ENCODE measurements around the gene GPR171. TPM values are rescaled to one million over a fixed set of nuclear protein-coding genes. Genes with fewer than 3 reads are reported as not detected.

GPR171 gene
- total and polyA plus RNA-seq, 2 experiments from 2014 or later: not detected

- H3K4me3 ChIP-seq: no peak overlapping the region
Observed at GRCh38 chr3:151165226-151165625, 37.8 kb downstream of the GPR171 start.

GRCh38 chr3:151159806-151160205, 43.2 kb downstream of the GPR171 start:
- Histone ChIP-seq H3K36me3 (no peaks in the 10 kb centered on the region), H3K4me3 (no peak overlapping the region), H3K9me3 (ENCODE audit: low read depth) (no peaks in the 10 kb centered on the region)

More at GRCh38 chr3:151165226-151165625, 37.8 kb downstream of the GPR171 start:
- DNase-seq (ENCODE audit: low read depth in 1 of 2, low spot score in 1 of 2): no peak
- Histone ChIP-seq H3K4me1 (ENCODE audit: low read depth) (no peaks in the 10 kb centered on the region), H3K36me3 (no peaks in the 10 kb centered on the region), H3K9me3 (ENCODE audit: low read depth) (no peaks in the 10 kb centered on the region), H3K27ac (no peak overlapping the region), H3K27me3 (no peaks in the 10 kb centered on the region)
- TF ChIP-seq, protein P1, sequence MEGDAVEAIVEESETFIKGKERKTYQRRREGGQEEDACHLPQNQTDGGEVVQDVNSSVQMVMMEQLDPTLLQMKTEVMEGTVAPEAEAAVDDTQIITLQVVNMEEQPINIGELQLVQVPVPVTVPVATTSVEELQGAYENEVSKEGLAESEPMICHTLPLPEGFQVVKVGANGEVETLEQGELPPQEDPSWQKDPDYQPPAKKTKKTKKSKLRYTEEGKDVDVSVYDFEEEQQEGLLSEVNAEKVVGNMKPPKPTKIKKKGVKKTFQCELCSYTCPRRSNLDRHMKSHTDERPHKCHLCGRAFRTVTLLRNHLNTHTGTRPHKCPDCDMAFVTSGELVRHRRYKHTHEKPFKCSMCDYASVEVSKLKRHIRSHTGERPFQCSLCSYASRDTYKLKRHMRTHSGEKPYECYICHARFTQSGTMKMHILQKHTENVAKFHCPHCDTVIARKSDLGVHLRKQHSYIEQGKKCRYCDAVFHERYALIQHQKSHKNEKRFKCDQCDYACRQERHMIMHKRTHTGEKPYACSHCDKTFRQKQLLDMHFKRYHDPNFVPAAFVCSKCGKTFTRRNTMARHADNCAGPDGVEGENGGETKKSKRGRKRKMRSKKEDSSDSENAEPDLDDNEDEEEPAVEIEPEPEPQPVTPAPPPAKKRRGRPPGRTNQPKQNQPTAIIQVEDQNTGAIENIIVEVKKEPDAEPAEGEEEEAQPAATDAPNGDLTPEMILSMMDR (IDR thresholded peaks at IDR 0.05; ENCODE audit: low read depth, low read length): no peak

DNA sequence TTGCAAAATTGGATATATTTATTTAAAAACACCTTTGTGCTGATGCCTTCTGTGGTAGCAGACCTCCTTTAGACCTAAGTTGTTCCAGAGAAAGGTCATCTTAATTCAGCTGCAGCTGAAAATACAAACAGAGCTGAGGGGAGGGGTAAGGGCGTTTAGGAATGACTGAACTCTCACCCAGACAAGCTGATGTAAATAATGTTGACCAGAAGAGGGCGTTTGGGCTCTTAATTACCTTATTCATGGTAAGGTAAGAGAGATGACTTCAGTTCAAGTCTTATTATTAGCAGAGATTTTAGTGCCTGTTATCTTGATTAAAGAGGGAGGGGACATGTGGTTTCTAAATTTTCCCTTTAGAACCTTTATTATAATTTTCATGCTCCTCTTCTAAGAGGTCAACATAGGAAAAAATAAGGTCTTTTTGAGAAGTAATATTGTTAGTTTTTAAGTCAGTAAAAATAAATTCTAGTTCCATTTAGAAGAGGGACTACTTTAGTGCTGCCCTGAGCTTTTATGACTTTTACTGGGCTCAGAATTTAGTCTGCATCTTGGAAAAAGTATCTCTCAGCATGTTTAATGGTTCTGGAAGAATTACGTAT, 46.3 kb downstream of the GPR171 start:
- DNase-seq (ENCODE audit: low read depth in 1 of 2, low spot score in 1 of 2): peak; percentile 73 to 81
- H3K27me3 ChIP-seq: no peaks in the 10 kb centered on the region
- TF ChIP-seq, protein P1 (IDR thresholded peaks at IDR 0.05; ENCODE audit: low read depth, low read length): peak; percentile 60

More at GRCh38 chr3:151159806-151160205, 43.2 kb downstream of the GPR171 start:
- TF ChIP-seq, protein P1 (IDR thresholded peaks at IDR 0.05; ENCODE audit: low read depth, low read length): no peak
- DNase-seq (ENCODE audit: low read depth in 1 of 2, low spot score in 1 of 2): no peak
- no peaks in the 10 kb centered on the region for H3K4me1 ChIP-seq (ENCODE audit: low read depth)
- H3K27me3 ChIP-seq: no peaks in the 10 kb centered on the region
- H3K27ac ChIP-seq: no peak overlapping the region

DNA sequence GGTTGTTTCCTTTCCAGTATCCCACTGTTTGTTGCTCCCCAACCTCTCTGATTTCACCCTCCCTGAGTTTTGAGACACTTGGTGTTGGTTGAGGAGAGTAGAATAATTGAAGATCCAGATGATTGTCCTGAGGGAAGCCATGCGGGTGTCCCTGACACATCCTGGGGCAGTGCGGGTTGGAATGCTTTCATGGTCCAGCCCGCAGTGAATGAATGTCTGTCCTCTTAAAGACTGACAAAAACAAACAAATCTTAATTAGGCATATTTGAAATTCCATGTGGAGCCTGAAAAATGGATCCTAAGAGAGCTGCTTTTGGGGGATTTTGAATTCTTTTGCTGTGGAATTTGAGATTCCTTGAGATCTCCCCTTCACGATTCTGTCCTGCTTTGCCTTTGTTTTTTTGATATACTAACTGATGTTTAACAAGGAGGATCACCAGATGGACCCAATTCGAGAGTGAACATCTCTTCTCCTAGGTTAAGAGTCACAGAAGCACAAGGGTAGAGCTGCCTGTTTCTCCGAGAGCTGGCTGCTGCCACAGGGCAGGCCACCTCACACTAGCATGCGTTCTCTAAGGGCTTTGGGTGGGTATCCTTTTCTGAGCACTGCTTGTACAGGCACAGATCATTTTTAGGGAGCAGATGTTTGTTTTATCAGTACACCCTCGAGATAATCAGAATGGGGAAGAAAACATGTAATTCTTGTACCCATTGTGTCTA, 47.4 kb downstream of the GPR171 start:
- TF ChIP-seq, protein P1 (IDR thresholded peaks at IDR 0.05; ENCODE audit: low read depth, low read length): no peak
- no peaks in the 10 kb centered on the region for H3K27me3 ChIP-seq
- no peaks in the 10 kb centered on the region for H3K36me3 ChIP-seq
- H3K27ac ChIP-seq: no peak overlapping the region
- no peak for DNase-seq (ENCODE audit: low read depth in 1 of 2, low spot score in 1 of 2)
- H3K4me1 ChIP-seq (ENCODE audit: low read depth): peaks cover 3% of the 10 kb centered on the region
- no peak overlapping the region for H3K4me3 ChIP-seq
- no peaks in the 10 kb centered on the region for H3K9me3 ChIP-seq (ENCODE audit: low read depth)

More for the DNA sequence above, 46.3 kb downstream of the GPR171 start:
- H3K9me3 ChIP-seq (ENCODE audit: low read depth): no peaks in the 10 kb centered on the region
- H3K4me3 ChIP-seq: no peak overlapping the region
- no peak overlapping the region for H3K27ac ChIP-seq
- peaks cover 3% of the 10 kb centered on the region for H3K4me1 ChIP-seq (ENCODE audit: low read depth)
- no peaks in the 10 kb centered on the region for H3K36me3 ChIP-seq

- peaks cover 3% of the 10 kb centered on the region for H3K4me1 ChIP-seq (ENCODE audit: low read depth)
- TF ChIP-seq, protein P1 (IDR thresholded peaks at IDR 0.05; ENCODE audit: low read depth, low read length): no peak
- no peaks in the 10 kb centered on the region for H3K27me3 ChIP-seq
- no peak for DNase-seq (ENCODE audit: low read depth in 1 of 2, low spot score in 1 of 2)
- H3K4me3 ChIP-seq: no peak overlapping the region
- H3K9me3 ChIP-seq (ENCODE audit: low read depth): no peaks in the 10 kb centered on the region
- no peaks in the 10 kb centered on the region for H3K36me3 ChIP-seq
- H3K27ac ChIP-seq: no peak overlapping the region
Observed at GRCh38 chr3:151154566-151154965, 48.5 kb downstream of the GPR171 start.

Measured in cardiac muscle cell (in vitro differentiated cells and primary cell).